NCI-H2029 (cell line): Measurements from ENCODE around the gene C10orf67.
"Not testable (repeated sequence)": the region's sequence is repeated elsewhere in the genome, so short reads cannot be mapped to it uniquely, and the experiment has no call there.

Source experiments
- DNase-seq: peaks from one replicate; lab custom pipeline; 2025; lab: John Stamatoyannopoulos, UW

Gene C10orf67

GRCh38 chr10:23362069-23362830 is 17.7 kb upstream of the C10orf67 start:
- no peak for DNase-seq

- DNase-seq, result no peak
Measured at GRCh38 chr10:23361665-23362064, 17.1 kb upstream of the C10orf67 start.

GRCh38 chr10:23359692-23360380 is 15.2 kb upstream of the C10orf67 start:
- no peak for DNase-seq

DNA sequence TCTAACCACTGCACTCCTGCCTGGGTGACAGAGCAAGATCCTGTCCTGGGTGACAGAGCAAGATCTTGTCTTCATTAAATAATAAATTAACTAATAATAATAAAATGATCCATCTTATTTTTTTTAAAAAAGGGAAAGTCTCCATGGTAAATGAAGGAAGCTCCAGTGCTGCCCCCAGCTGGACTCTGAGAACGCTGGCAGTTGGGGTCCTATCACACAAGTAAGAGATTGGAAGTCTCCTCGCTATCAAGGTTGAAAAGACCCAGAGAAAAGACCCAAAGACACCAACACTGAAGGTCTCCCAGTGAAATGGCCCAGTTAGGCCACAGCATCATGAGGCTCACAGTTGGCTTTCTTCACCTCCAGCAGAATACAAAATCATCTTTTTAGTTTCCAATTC is 13.8 kb upstream of the C10orf67 start:
- no peak for DNase-seq

- DNase-seq, result no peak
Measured at GRCh38 chr10:23354630-23355279, 10.2 kb upstream of the C10orf67 start.

- no peak for DNase-seq
Measured at GRCh38 chr10:23351926-23352519, 7.4 kb upstream of the C10orf67 start.

DNA sequence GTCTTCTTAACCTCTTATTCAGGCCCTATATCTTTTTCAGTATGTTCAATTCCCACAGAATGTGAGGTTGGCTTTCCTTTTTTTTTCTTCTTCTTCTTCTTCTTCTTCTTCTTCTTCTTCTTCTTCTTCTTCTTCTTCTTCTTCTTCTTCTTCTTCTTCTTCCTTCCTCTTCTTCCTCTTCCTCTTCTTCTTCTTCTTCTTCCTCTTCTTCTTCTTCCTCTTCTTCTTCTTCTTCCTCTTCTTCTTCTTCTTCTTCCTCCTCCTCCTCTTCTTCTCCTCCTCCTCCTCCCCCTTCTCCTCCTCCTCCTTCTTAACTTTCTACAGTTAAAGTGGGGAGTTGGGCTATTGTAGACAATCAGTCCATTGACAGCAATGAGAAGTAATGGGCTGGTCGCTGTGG is 6.1 kb upstream of the C10orf67 start:
- not testable (repeated sequence) for DNase-seq

DNA sequence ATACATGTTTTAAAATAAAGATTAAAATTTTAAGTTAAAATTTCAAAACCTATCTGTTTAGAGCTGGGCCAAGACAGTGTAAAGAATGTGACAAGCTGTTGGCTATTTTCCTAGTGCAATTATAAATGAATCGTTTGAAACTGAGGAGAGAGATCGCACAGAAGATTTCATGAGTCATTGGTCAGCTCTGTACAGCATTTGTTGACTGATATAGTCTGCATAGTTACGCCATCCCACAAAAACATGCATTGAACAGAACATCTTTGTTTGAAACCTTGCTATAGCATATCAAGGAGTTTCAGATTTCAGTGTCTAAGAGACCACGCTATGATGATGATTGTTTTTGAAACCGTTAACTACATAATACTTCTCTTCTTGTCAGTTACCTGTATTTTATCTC is 1.3 kb upstream of the C10orf67 start:
- peak; percentile 6 for DNase-seq

DNA sequence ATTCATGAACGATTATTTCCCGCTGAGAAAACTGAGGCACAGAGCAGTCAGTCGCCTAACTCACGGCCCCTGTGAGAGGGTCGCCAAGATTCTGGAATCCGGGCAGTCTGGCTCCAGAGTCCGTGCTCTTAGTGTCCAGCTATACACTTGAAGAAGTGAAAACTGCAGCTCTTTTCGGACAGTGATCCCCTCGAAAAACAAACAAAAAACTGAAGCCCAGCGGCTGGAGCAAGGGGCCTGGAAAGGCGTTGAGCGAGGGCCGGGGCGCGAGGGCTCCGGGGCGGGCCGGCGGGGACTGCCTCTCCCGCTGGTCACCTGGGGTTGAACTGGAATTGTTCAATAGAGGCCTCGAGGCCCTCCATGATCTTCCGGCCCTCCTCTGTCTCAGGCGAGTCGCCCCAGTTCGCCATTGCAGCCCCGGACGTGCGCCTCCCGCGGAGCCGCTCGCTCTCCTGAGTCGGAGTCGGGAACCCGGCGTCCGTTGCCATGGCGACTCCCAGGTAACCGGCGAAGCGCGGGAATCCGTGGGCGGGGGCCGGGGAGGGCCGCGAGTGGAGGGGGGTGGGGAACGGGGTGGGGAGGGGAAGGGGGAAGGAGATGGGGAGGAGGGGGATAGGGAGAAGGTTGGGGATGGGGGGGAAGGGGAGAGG is 881 bp downstream of the C10orf67 start:
- DNase-seq, result peak; percentile 24

- DNase-seq, result no peak
Measured at GRCh38 chr10:23342213-23342884, 2.2 kb downstream of the C10orf67 start.

DNA sequence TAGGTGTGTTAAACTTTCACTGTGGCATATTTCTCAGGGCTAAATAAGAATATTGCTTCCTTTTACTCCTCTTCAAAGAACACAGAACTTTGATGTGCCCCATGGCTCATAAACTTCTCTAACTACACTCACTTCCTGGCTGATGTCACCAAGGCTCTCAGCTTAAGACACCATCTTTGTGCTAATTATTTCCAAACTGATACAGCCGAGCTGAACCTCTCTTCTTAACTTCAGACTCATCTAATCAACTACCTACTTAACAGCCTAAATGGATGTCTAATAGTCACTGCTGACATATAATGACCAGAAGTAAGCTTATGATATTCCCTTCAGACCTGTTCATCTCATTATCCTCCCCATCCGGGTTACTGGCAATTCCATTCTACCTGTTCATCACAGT is 3.6 kb downstream of the C10orf67 start:
- DNase-seq, result no peak

DNA sequence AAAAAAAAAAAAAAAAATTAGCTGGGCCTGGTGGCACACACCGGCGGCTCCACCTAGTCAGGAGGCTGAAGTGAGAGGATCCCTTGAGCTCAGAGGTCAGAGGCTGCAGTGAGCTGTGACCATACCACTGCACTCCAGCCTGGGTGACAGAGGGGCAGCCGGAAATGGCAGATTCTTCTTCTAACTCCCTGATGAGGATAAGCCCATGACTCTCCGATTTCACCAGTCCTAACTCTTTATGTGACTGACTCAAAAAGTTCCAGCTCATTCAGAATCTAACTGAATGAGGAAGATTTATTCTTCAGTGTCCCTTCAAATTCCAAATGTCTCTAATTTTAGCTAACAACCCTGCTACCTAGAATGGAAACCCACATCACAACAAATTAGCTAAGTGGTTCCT is 4.2 kb downstream of the C10orf67 start:
- no peak for DNase-seq

- no peak for DNase-seq
Measured at GRCh38 chr10:23338886-23339285, 5.7 kb downstream of the C10orf67 start.

- DNase-seq, result no peak
Measured at GRCh38 chr10:23338155-23338828, 6.3 kb downstream of the C10orf67 start.

DNA sequence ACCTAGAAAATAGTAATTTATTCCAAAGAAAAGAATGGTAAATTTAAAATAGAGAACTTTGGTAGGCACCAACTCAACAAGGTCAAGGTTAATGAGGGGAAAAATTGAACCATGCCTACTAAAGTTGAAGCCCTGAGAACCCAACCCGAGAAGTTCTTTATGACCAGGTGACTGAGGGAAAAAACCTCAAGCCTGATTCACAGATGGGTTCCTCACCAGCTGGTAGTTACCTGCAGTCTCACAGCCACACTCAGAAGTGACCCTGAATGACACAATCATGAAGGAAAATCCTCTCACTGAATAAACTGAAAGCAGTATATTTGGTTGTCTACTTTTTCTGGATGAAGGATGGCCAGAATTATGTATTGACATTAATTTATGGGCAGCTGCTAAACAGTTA is 7.0 kb downstream of the C10orf67 start:
- no peak for DNase-seq

DNA sequence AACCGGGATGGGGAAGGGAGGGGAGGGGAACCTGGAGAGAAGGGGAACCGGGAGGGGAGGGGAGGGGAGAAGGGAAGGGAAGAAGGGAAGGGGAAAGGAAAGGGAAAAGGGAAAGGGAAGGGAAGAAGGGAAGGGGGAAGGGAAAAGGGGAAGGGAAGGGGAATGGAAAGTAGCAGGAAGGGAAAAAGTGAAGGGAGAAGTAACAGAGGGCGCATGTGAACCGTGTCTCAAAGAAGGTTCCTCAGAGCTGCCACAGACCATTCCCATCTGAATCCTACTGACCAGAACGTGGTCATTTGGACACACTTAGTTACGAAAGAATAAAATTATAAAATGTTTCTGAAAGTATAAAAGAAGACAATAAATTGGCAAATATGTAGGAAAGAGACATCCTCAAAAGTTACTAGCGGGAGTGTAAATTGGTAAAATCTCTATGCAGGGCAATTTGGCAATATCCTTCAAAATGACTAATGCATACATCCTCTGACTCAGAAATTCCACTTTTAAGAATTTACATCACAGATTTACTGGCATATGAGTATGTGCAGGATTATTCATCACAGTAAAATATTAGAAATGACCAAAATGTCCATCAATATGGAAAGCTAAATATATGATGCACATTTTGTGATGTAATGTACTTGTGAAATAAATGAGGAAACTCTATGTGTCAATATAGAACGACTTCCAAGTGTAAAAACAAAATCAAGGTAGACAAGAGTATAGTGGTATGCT is 12.9 kb downstream of the C10orf67 start:
- no peak for DNase-seq

GRCh38 chr10:23330948-23331347 is 13.6 kb downstream of the C10orf67 start:
- DNase-seq, result no peak

DNA sequence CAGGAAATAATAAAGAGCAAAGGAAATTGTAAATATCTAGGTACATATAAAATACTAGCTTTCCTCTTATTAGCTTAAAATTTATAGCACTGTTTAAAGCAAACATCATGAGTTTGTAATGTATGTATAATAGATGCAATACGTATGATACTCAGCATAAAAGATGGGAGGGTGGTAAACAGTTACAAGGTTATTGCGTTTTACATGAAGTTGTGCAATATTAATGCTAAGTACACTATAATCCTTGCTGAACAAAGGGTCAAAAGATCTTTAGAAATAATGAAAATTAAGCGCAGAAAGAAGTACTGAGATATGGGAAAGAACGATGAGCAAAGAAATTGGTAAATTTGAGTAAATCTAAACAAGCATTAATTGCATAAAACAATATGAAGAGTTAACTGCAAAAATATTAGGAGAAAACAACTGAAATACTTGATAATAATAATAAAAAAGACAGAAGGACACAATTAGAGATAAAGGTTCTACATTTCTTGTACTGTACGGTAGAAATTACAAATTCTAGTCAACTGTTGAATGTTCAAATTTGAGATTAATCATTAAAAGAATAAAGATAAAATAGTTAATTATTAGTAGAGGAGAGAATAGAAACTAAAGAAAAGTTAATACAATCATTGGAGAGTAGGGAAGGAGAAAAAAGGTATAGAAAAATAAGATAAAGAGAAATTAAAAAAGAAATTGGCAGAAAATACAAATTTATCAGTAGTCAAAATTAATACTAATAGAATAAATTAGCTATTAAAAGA is 17.9 kb downstream of the C10orf67 start:
- DNase-seq, result no peak

- no peak for DNase-seq
Measured at GRCh38 chr10:23325132-23325531, 19.5 kb downstream of the C10orf67 start.

DNA sequence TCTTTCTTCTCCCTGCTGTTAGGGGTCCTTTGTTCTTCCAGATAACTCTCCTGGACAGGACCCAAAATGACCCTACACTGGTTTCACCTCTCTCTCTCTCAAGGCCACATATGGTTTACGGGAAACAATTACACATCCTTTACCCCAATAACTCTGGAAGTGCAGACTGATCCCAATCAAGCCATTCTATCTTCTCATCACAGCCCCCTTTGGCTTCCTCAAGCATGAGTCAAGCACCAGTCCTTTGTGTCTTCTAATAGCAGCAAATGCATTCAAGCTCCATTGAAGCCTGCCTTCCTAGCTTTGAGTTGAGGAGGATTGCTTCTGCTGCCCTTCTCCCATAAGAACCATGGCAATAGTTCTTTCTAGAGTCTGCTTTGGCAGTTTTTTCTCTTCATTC is 20.2 kb downstream of the C10orf67 start:
- DNase-seq, result no peak
